ENCODE data around the gene DPYD.

DPYD gene

GRCh38 chr1:97451046-97451826, 469.6 kb downstream of the DPYD start:
- no peak for DNase-seq (ENCODE audit: low spot score)
- H3K9me3 ChIP-seq (ENCODE audit: severe bottlenecking): no peaks in the 10 kb centered on the region
- no peak overlapping the region for H3K4me3 ChIP-seq (ENCODE audit: severe bottlenecking)

GRCh38 chr1:97441966-97442365, 478.9 kb downstream of the DPYD start:
- H3K27ac ChIP-seq (ENCODE audit: poor library complexity, severe bottlenecking): no peak overlapping the region
- no peaks in the 10 kb centered on the region for H3K36me3 ChIP-seq (ENCODE audit: low read depth)
- H3K27me3 ChIP-seq (ENCODE audit: insufficient read depth, poor library complexity, severe bottlenecking): no peaks in the 10 kb centered on the region
- no peaks in the 10 kb centered on the region for H3K4me1 ChIP-seq (ENCODE audit: insufficient read depth, poor library complexity, severe bottlenecking)
- no peak for DNase-seq (ENCODE audit: low spot score)
- H3K9me3 ChIP-seq (ENCODE audit: severe bottlenecking): no peaks in the 10 kb centered on the region
- no peak for ATAC-seq (ENCODE audit: low read depth)
- no peak overlapping the region for H3K4me3 ChIP-seq (ENCODE audit: severe bottlenecking)
- no peak for TF ChIP-seq CTCF (IDR thresholded peaks at IDR 0.05; ENCODE audit: poor library complexity, severe bottlenecking)

More at GRCh38 chr1:97451046-97451826, 469.6 kb downstream of the DPYD start:
- ATAC-seq (ENCODE audit: low read depth): no peak
- Histone ChIP-seq H3K27ac (ENCODE audit: poor library complexity, severe bottlenecking) (no peak overlapping the region), H3K36me3 (ENCODE audit: low read depth) (no peaks in the 10 kb centered on the region), H3K27me3 (ENCODE audit: insufficient read depth, poor library complexity, severe bottlenecking) (no peaks in the 10 kb centered on the region), H3K4me1 (ENCODE audit: insufficient read depth, poor library complexity, severe bottlenecking) (no peaks in the 10 kb centered on the region)
- no peak for TF ChIP-seq CTCF (IDR thresholded peaks at IDR 0.05; ENCODE audit: poor library complexity, severe bottlenecking)

GRCh38 chr1:97433824-97434177, 487.0 kb downstream of the DPYD start:
- Histone ChIP-seq H3K4me3 (ENCODE audit: severe bottlenecking) (no peak overlapping the region), H3K27ac (ENCODE audit: poor library complexity, severe bottlenecking) (no peak overlapping the region), H3K36me3 (ENCODE audit: low read depth) (no peaks in the 10 kb centered on the region), H3K9me3 (ENCODE audit: severe bottlenecking) (no peaks in the 10 kb centered on the region), H3K27me3 (ENCODE audit: insufficient read depth, poor library complexity, severe bottlenecking) (no peaks in the 10 kb centered on the region), H3K4me1 (ENCODE audit: insufficient read depth, poor library complexity, severe bottlenecking) (no peaks in the 10 kb centered on the region)
- DNase-seq (ENCODE audit: low spot score): no peak
- no peak for TF ChIP-seq CTCF (IDR thresholded peaks at IDR 0.05; ENCODE audit: poor library complexity, severe bottlenecking)
- ATAC-seq (ENCODE audit: low read depth): no peak

GRCh38 chr1:97433094-97433823, 487.6 kb downstream of the DPYD start:
- DNase-seq (ENCODE audit: low spot score) (no peak), ATAC-seq (ENCODE audit: low read depth) (peak; percentile 73)
- H3K4me1 ChIP-seq (ENCODE audit: insufficient read depth, poor library complexity, severe bottlenecking): no peaks in the 10 kb centered on the region
- H3K9me3 ChIP-seq (ENCODE audit: severe bottlenecking): no peaks in the 10 kb centered on the region
- no peak for TF ChIP-seq CTCF (IDR thresholded peaks at IDR 0.05; ENCODE audit: poor library complexity, severe bottlenecking)
- no peaks in the 10 kb centered on the region for H3K36me3 ChIP-seq (ENCODE audit: low read depth)
- H3K27ac ChIP-seq (ENCODE audit: poor library complexity, severe bottlenecking): no peak overlapping the region
- no peaks in the 10 kb centered on the region for H3K27me3 ChIP-seq (ENCODE audit: insufficient read depth, poor library complexity, severe bottlenecking)
- no peak overlapping the region for H3K4me3 ChIP-seq (ENCODE audit: severe bottlenecking)

GRCh38 chr1:97427371-97427770, 493.5 kb downstream of the DPYD start:
- no peak overlapping the region for H3K27ac ChIP-seq (ENCODE audit: poor library complexity, severe bottlenecking)
- H3K4me3 ChIP-seq (ENCODE audit: severe bottlenecking): no peak overlapping the region
- H3K36me3 ChIP-seq (ENCODE audit: low read depth): no peaks in the 10 kb centered on the region
- no peak for TF ChIP-seq CTCF (IDR thresholded peaks at IDR 0.05; ENCODE audit: poor library complexity, severe bottlenecking)
- H3K27me3 ChIP-seq (ENCODE audit: insufficient read depth, poor library complexity, severe bottlenecking): no peaks in the 10 kb centered on the region
- ATAC-seq (ENCODE audit: low read depth) (no peak), DNase-seq (ENCODE audit: low spot score) (no peak)
- no peaks in the 10 kb centered on the region for H3K4me1 ChIP-seq (ENCODE audit: insufficient read depth, poor library complexity, severe bottlenecking)
- no peaks in the 10 kb centered on the region for H3K9me3 ChIP-seq (ENCODE audit: severe bottlenecking)

All from RWPE2 (cell line).